ENCODE results near the gene CCDC63. TPM values are rescaled to one million over a fixed set of nuclear protein-coding genes. Genes with fewer than 3 reads are reported as not detected.

CCDC63 gene
- total and polyA plus RNA-seq, 2 donors (not counting 3 experiments of a cell fraction or from before 2014, with no cell fraction given), result not detected

DNA sequence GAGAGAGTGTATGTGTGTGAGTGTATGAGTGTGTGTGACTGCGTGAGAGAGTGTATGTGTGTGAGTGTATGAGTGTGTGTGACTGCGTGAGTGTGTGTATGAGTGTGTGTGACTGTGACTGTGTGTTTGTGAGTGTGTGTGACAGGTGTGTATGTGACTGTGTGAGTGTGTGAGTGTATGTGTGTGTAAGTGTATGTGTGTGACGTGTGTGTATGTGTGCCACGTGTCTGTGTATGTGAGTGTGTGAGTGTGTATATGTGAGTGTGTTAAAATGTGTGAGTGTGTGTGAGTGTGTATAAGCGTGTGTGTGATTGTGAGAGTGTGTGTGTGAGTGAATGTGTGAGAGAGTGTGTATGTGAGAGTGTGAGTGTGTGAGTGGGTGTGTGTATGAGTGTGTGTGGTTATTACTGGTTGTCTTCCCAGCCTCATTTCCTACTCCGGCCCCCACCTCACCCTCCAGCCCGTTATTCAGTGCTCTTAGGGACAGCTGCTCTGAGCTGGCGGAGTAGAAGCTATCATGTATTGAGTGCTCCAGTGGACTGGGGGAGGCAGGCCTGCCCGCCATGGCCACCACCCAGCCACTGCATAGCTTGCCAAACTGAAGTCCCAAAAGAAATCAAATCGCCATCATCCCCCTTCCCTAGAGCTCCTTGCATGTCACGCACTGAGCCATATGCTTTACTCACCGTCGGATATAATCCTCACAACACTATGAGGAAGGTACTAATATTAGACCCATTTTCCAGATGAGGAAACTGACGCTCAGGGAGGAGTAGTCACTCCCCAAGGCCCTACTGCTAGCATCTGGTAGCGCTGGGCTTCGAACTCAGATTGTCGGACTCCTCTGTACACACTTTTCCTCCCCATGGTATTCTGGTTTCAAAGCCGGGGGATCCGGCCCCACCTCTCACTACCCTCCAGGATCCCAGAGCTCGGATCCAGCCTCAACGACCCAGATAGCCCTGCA is 83.8 kb downstream of the CCDC63 start:
- Histone ChIP-seq H3K4me2 (ENCODE audit: insufficient read depth, low read length) (no peak overlapping the region), H3K79me2 (ENCODE audit: control insufficient read depth, insufficient read depth, low read length) (no peaks in the 10 kb centered on the region), H3K9me3 (replicated peaks; ENCODE audit: control insufficient read depth, insufficient read depth, low read length) (no peaks in the 10 kb centered on the region), H3K9me1 (replicated peaks; ENCODE audit: control insufficient read depth, extremely low read depth, insufficient read depth, low read length) (no peaks in the 10 kb centered on the region), H3K4me1 (ENCODE audit: control insufficient read depth, extremely low read depth, insufficient read depth, low read length) (no peaks in the 10 kb centered on the region), H4K20me1 (replicated peaks; ENCODE audit: control insufficient read depth, extremely low read depth, insufficient read depth, low read length) (no peaks in the 10 kb centered on the region), H3K27ac (ENCODE audit: insufficient read depth, low read depth, low read length) (no peak overlapping the region), H3K36me3 (ENCODE audit: control insufficient read depth in 2 of 2, extremely low read depth in 1 of 2, insufficient read depth in 2 of 2, low read length in 2 of 2) (no peaks in the 10 kb centered on the region), H2AFZ (ENCODE audit: low read depth, low read length) (no peak overlapping the region), H3K27me3 (ENCODE audit: control insufficient read depth in 2 of 2, insufficient read depth in 2 of 2, low read length in 2 of 2) (no peaks in the 10 kb centered on the region), H3K4me3 (replicated peaks in 1 of 3; ENCODE audit: insufficient read depth in 1 of 3, low read depth in 1 of 3, low read length in 3 of 3) (no peak overlapping the region), H3K9ac (replicated peaks; ENCODE audit: extremely low read depth, insufficient read depth, low read length) (no peak overlapping the region)
- POLR2A ChIA-PET, result no interaction called here
- DNase-seq (ENCODE audit: low read depth, low spot score) (no peak), FAIRE-seq (no peak)
- dilution Hi-C loops (cut with MboI; ENCODE audit: extremely low pct_ligation_motif_present, low sequenced_read_pairs), result no loop called here
- no TSS peak for BruUV-seq (replicated peaks)
- CTCF ChIA-PET, result interaction anchor here (0.9 to 2.2 kb wide), 4 partner anchors 9 to 384 kb away, joined by 3 to 6 read pairs (median 4); no protein-coding TSS in a partner anchor
- no peak for TF ChIP-seq CTCF (IDR thresholded peaks at IDR 0.05; ENCODE audit: extremely low read depth in 1 of 2, insufficient read depth in 1 of 2, low read depth in 1 of 2, low read length in 2 of 2)
- no peak for TF ChIP-seq MYC (IDR thresholded peaks at IDR 0.05; ENCODE audit: low read depth, low read length)
- no peak for TF ChIP-seq MAX (IDR thresholded peaks at IDR 0.05; ENCODE audit: insufficient read depth, insufficient read length)
- no peak for TF ChIP-seq GATA2 (IDR thresholded peaks at IDR 0.05; ENCODE audit: insufficient read depth, insufficient read length, low read depth, low read length)
- TF ChIP-seq JUN (IDR thresholded peaks at IDR 0.05; ENCODE audit: borderline replicate concordance, insufficient read depth, insufficient read length, low read depth), result no peak
- no peak for TF ChIP-seq POLR2A (IDR thresholded peaks at IDR 0.05; ENCODE audit: low read depth, low read length)
- no peak for TF ChIP-seq FOS (IDR thresholded peaks at IDR 0.05; ENCODE audit: borderline replicate concordance, insufficient read depth, low read length)
- no peak for TF ChIP-seq POLR2AphosphoS5 (IDR thresholded peaks at IDR 0.05; ENCODE audit: insufficient read depth, low read depth, low read length)
- no peak for TF ChIP-seq EZH2 (IDR thresholded peaks at IDR 0.05; ENCODE audit: borderline replicate concordance, low read depth, low read length, severe bottlenecking)
- intact Hi-C loops (cut with micrococcal nuclease), result no loop called here

Data from endothelial cell of umbilical vein (primary cell).